ENCODE measurements around the gene SVEP1.

Gene SVEP1

DNA sequence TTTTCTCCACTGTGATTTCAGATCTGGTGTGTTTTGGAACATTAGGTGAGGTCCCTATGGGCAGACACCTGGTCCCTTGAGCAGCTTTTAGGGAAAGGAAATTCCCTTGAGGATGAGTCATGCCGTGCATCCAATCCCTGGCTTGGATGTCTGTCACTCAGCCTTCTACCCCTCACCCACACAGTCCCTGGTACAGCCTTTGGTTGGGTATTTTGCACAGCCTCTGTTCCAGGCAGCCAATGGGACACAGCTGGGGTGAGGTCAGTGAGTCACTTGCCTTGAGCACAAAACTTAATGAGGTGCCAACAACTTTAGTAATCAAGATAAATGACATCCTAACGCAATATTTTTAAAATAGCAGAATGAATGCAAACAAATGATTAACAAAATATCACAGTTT, 22.7 kb upstream of the SVEP1 start:
- TF ChIP-seq, protein P1, sequence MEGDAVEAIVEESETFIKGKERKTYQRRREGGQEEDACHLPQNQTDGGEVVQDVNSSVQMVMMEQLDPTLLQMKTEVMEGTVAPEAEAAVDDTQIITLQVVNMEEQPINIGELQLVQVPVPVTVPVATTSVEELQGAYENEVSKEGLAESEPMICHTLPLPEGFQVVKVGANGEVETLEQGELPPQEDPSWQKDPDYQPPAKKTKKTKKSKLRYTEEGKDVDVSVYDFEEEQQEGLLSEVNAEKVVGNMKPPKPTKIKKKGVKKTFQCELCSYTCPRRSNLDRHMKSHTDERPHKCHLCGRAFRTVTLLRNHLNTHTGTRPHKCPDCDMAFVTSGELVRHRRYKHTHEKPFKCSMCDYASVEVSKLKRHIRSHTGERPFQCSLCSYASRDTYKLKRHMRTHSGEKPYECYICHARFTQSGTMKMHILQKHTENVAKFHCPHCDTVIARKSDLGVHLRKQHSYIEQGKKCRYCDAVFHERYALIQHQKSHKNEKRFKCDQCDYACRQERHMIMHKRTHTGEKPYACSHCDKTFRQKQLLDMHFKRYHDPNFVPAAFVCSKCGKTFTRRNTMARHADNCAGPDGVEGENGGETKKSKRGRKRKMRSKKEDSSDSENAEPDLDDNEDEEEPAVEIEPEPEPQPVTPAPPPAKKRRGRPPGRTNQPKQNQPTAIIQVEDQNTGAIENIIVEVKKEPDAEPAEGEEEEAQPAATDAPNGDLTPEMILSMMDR (IDR thresholded peaks at IDR 0.05; ENCODE audit: insufficient read depth, low read length, poor library complexity, severe bottlenecking) = no peak
- no peak for DNase-seq (ENCODE audit: extremely low read depth, insufficient read length)
- H3K27me3 ChIP-seq (replicated peaks; ENCODE audit: control insufficient read depth, insufficient read depth, low read length) = no peaks in the 10 kb centered on the region
- H3K36me3 ChIP-seq (ENCODE audit: control insufficient read depth, insufficient read depth, low read length) = no peaks in the 10 kb centered on the region
- no peak overlapping the region for H3K4me3 ChIP-seq (replicated peaks; ENCODE audit: low read depth, low read length)

DNA sequence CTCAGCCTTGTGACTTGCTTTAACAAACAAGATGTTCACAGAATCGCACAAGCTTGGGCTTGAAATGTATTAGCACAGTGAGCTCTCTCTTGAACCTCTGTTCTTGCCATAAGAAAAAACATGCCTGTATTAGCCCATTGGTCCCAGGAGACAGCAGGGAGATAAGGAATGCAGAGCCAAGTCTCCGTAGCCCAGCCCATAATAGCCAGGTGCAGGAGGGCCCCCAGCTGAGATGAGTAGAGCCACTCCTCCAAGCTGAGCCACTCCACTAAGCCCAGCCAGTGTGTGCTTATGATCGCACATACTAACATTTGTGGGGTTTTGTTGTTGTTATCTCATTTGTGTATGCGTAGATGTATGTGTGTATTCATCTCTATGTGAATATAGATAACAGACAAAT, 21.6 kb upstream of the SVEP1 start:
- DNase-seq (ENCODE audit: extremely low read depth, insufficient read length) = no peak
- TF ChIP-seq, protein P1 (IDR thresholded peaks at IDR 0.05; ENCODE audit: insufficient read depth, low read length, poor library complexity, severe bottlenecking) = no peak

DNA sequence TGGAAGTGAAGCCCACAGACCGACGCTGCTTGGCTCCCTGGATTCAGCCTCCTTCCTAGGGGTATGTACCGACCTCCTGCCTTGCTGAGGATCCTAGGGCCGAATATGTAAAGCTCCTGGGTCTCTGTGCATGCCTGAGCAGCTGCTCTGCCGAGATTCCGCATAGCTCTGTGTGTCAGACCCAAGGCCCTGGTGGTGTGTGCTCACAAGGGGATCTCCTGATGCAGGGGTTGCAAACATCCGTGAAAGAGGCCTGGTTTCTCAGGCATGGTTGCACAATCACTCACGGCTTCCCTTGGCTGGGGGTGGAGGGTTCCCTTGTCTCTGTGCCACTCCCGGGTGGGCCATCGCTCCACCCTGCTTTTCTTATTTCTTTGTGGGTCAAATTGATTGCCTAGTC, 19.9 kb upstream of the SVEP1 start:
- H3K4me3 ChIP-seq (replicated peaks; ENCODE audit: low read depth, low read length) = no peak overlapping the region
- TF ChIP-seq, protein P1 (IDR thresholded peaks at IDR 0.05; ENCODE audit: insufficient read depth, low read length, poor library complexity, severe bottlenecking) = no peak
- no peaks in the 10 kb centered on the region for H3K27me3 ChIP-seq (replicated peaks; ENCODE audit: control insufficient read depth, insufficient read depth, low read length)
- no peak for DNase-seq (ENCODE audit: extremely low read depth, insufficient read length)
- no peaks in the 10 kb centered on the region for H3K36me3 ChIP-seq (ENCODE audit: control insufficient read depth, insufficient read depth, low read length)

More for the DNA sequence above, 21.6 kb upstream of the SVEP1 start:
- Histone ChIP-seq H3K4me3 (replicated peaks; ENCODE audit: low read depth, low read length) (no peak overlapping the region), H3K36me3 (ENCODE audit: control insufficient read depth, insufficient read depth, low read length) (no peaks in the 10 kb centered on the region), H3K27me3 (replicated peaks; ENCODE audit: control insufficient read depth, insufficient read depth, low read length) (no peaks in the 10 kb centered on the region)

DNA sequence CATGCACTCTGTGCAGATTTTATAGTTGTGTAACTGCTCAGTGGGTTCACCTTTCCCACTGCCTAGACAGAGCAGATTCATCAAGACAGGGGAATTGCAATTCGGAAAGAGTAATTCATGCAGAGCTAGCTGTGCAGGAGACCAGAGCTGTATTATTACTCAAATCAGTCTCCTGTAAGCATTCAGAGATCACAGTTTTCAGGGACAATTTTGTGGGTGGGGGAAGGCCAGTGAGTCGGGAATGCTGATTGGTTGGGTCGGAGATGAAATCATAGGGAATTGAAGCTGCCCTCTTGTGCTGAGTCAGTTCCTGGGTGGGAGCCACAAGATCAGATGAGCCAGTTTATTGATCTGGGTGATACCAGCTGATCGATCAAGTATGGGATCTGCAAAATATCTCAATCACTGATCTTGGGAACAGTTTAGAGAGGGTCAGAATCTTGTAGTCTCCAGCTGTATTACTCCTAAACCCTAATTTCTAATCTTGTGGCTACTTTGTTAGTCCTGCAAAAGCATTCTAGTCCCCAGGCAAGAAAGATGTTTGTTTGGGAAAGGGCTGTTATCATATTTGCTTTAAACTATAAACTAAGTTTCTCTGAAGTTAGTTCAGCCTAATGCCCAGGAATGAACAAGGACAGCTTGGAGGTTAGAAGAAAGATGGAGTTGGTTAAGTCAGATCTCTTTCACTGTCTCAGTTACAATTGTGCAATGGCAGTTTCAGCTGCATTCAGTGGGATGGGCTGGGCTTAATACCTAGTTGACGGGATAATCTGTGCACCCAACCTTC, 12.7 kb upstream of the SVEP1 start:
- TF ChIP-seq, protein P1 (IDR thresholded peaks at IDR 0.05; ENCODE audit: insufficient read depth, low read length, poor library complexity, severe bottlenecking) = no peak
- Histone ChIP-seq H3K27me3 (replicated peaks; ENCODE audit: control insufficient read depth, insufficient read depth, low read length) (no peaks in the 10 kb centered on the region), H3K36me3 (ENCODE audit: control insufficient read depth, insufficient read depth, low read length) (no peaks in the 10 kb centered on the region), H3K4me3 (replicated peaks; ENCODE audit: low read depth, low read length) (no peak overlapping the region)
- DNase-seq (ENCODE audit: extremely low read depth, insufficient read length) = no peak

DNA sequence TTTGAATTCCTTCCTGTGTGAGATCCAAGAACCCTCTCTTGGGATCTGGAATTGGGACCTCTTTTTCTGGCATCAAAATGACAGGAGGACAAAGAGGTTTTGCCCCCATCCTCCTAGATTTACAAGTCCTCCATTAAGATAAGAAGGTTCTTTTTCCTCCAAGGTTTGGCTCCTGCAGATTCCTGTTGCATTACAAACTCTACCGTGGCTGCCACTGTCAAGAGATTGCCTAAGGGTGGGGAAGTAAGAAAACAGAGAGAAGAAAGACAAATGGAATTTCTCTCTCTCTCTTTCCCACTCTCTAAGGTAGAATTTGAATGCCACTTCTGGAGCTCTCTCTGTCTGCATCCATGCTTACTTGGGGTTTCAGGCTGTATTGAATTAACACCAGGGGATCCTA, 12.0 kb upstream of the SVEP1 start:
- DNase-seq (ENCODE audit: extremely low read depth, insufficient read length) = no peak
- Histone ChIP-seq H3K27me3 (replicated peaks; ENCODE audit: control insufficient read depth, insufficient read depth, low read length) (no peaks in the 10 kb centered on the region), H3K36me3 (ENCODE audit: control insufficient read depth, insufficient read depth, low read length) (no peaks in the 10 kb centered on the region), H3K4me3 (replicated peaks; ENCODE audit: low read depth, low read length) (no peak overlapping the region)
- TF ChIP-seq, protein P1 (IDR thresholded peaks at IDR 0.05; ENCODE audit: insufficient read depth, low read length, poor library complexity, severe bottlenecking) = no peak

Measured in GM06990 (cell line).